GM13977 (cell line): ENCODE data around the gene EPHA6.
A peak's percentile ranks its signal among the peaks of the same experiment; 100 is the strongest.

Experiments
- DNase-seq: peaks from one replicate; pipeline ENCODE4 v3.0.0; 2012; ENCODE audit warnings: low spot score
- in situ Hi-C: fragments of 300-500 bp; cut with MboI; formaldehyde crosslinking; loops from one replicate; pipeline ENCODE4 v1.12.0; 2022; ENCODE audit warnings: low sequenced_read_pairs, low pct_unique_long_range_greater_than_20kb, mixed read lengths, inconsistent platforms; ENCODE audit not compliant: unreplicated experiment
- TF ChIP-seq, protein P1 (sequence below): IDR thresholded peaks from 2 replicates; pipeline ENCODE4 v1.5.1; 2012; ENCODE audit warnings: mild to moderate bottlenecking, control low read depth; ENCODE audit not compliant: insufficient read depth; ENCODE audit errors: extremely low read depth, missing control alignments

Gene EPHA6

DNA sequence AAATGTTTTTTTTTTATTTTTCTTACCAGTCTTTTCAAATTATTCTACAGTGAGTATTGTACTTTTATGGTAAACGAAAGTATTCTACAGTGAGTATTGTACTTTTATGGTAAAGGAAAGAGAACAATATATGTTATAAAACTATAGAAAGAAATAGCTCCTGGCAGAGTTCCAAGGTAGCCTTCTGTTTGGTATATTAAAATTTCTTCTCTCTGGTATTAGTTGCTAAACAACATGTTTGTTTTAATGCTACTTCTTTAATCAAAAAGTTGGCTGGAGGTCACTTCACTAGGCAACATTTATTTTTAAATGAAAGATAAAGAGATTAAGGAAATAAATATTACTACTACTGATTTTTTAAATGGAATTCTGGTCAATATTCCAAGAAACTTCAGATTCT, 841.6 kb downstream of the EPHA6 start:
- TF ChIP-seq, protein P1, sequence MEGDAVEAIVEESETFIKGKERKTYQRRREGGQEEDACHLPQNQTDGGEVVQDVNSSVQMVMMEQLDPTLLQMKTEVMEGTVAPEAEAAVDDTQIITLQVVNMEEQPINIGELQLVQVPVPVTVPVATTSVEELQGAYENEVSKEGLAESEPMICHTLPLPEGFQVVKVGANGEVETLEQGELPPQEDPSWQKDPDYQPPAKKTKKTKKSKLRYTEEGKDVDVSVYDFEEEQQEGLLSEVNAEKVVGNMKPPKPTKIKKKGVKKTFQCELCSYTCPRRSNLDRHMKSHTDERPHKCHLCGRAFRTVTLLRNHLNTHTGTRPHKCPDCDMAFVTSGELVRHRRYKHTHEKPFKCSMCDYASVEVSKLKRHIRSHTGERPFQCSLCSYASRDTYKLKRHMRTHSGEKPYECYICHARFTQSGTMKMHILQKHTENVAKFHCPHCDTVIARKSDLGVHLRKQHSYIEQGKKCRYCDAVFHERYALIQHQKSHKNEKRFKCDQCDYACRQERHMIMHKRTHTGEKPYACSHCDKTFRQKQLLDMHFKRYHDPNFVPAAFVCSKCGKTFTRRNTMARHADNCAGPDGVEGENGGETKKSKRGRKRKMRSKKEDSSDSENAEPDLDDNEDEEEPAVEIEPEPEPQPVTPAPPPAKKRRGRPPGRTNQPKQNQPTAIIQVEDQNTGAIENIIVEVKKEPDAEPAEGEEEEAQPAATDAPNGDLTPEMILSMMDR, result no peak
- DNase-seq, result no peak
- in situ Hi-C loops, result no loop called here

DNA sequence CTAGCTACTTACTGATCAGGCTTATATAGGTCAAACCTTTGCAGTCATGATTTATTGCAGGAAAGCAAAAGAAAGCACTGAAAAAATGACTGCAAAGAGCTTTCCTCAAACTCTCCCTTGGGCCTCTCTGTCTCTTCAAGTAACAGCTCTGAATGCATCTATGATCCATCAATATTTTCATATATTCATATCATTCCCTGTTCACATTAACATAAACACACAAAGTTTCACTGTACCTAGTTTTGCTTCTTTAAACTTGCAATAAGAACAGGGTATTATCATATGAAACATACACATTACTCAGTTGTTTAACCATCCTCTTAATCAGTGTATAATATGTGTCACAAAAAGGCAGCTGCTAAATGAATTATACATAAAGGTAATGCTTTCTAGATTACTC, 842.2 kb downstream of the EPHA6 start:
- in situ Hi-C loops, result no loop called here
- no peak for DNase-seq
- TF ChIP-seq, protein P1, result no peak

DNA sequence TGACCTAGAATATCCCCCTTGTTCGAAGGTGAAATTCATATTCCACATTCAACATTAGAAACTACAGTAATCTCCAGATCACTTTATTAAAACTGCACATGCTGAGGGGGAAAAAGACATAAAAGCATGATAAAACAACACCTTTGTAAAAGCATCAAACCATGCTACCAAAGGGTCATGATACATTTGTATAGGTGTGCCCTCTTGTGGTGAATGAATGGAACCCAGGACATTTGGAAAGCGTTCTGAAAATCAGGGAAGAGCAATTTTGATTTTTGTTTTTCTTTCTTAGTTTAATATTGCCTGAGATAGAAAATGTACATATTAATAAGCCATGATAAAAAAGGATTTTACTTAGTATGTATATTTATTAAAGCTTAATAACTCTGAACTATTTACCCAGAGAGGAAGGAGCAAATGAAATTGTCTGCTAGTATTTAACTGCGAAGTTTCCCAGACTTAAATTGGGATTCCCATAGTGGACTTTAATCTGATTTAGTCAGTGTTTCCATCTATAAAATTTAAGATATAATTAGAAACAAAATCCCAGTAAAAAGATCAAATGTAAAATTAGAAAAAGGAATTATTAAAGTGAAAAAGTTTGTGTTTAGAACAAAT, 844.4 kb downstream of the EPHA6 start:
- in situ Hi-C loops, result no loop called here
- TF ChIP-seq, protein P1, result peak; percentile 60
- DNase-seq, result peak; percentile 13

DNA sequence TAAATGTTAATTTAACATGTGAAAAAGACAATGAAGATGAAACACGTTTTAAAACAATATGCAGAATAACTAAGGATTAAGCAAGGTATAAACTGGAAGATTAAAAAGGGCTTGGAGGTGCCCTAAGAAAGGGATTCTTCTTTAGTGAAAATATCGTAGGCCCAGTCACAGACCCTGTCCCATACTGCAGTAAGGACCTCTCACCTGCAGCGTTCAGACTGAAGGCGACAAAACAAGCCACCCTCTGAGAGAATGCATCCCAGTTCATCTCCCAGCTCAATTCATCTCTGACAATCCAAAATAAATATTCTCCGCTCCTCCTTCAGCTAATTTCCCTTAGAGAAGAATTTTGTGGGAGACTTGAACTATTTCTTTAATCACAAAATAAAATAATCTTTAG, 847.9 kb downstream of the EPHA6 start:
- TF ChIP-seq, protein P1, result no peak
- in situ Hi-C loops, result no loop called here
- DNase-seq, result no peak

DNA sequence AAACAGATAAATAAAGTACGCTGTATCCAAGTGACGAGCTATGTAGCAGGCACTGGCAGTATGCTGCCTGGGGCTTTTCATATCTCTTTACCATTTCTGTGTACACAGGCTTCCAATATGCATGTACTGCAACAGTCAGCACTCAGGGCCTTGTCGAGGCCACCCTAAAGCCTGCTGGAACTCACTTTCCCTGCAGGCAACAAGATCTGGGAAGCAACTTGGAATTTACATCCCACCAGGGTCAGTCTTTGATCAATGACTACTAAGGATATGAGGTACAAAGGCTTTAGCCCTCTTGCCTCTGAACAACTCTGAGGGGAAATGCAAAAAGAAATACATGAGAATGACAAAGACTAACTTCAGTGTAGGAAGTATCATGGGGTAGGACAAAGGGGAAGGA, 848.4 kb downstream of the EPHA6 start:
- no peak for DNase-seq
- TF ChIP-seq, protein P1, result no peak
- in situ Hi-C loops, result no loop called here

DNA sequence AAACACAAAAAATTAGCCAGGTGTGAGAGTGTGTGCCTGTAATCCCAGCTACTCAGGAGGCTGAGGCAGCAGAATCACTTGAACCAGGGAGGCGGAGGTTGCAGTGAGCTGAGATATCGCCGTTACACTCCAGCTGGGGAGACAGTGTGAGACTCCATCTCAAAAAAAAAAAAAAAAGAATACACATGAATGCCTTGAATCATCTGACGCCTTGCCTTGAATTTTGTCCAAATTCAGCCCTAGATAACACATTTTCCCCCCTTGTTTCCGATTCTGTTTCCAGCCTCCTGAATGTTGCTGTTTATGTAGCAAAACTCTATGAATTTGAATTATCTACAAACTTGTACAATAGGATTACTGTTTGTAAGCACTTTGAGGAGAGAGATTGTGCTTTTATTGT, 851.5 kb downstream of the EPHA6 start:
- in situ Hi-C loops, result no loop called here
- TF ChIP-seq, protein P1, result no peak
- DNase-seq, result no peak
